Activated CD4-positive, alpha-beta memory T cell treated with anti-CD3 and anti-CD28 coated beads, Interleukin-2, amount 10 ng/mL, durations not matched to agents 7 days and 5 days (primary cell): ENCODE data around the gene SART1. TPM values are rescaled to one million over a fixed set of nuclear protein-coding genes. Genes with fewer than 3 reads are reported as not detected.

Experiments used
- CTCF ChIA-PET: fragments of 350-600 bp; sonication (Branson Sonifier 250); formaldehyde crosslinking; loops from one replicate; lab custom pipeline; 2021; ENCODE audit warnings: antibody characterized with exemption, inconsistent platforms; lab: Charles Lee
- POLR2A ChIA-PET: fragments of 350-600 bp; sonication (Branson Sonifier 250); formaldehyde crosslinking; loops from one replicate; lab custom pipeline; 2021; ENCODE audit warnings: antibody characterized with exemption; lab: Charles Lee
- DNase-seq: peaks from one replicate; pipeline ENCODE4 v3.0.0-alpha.2; 2020
- H3K27ac Mint-ChIP-seq: one replicate; pipeline ENCODE4 v1.8.0; 2021; ENCODE audit warnings: mild to moderate bottlenecking, mixed read lengths
- H3K27me3 Mint-ChIP-seq: one replicate; pipeline ENCODE4 v1.8.0; 2021; ENCODE audit warnings: mixed read lengths
- H3K36me3 Mint-ChIP-seq: one replicate; pipeline ENCODE4 v1.8.0; 2021; ENCODE audit warnings: low read depth, mixed read lengths
- H3K4me1 Mint-ChIP-seq: one replicate; pipeline ENCODE4 v1.8.0; 2021; ENCODE audit warnings: mixed read lengths
- H3K4me3 Mint-ChIP-seq: one replicate; pipeline ENCODE4 v1.8.0; 2021; ENCODE audit warnings: mild to moderate bottlenecking, mixed read lengths
- H3K9me3 Mint-ChIP-seq: one replicate; pipeline ENCODE4 v1.8.0; 2021; ENCODE audit warnings: mixed read lengths
- total RNA-seq, 2 experiments: library from RNA; stranded (reverse); gene quantifications; one replicate each; pipeline ENCODE4 v1.2.3, GENCODE V29; 2021

Gene SART1
- total RNA-seq, result 10 to 100 TPM; 59.5 to 61.5 TPM

GRCh38 chr11:65961267-65962140 lies at the start of gene SART1:
TSS of gene SART1 (plus strand) at chr11:65961734. CDS start at chr11:65961781, 47 bp downstream.
- no peaks in the 10 kb centered on the region for H3K27me3 Mint-ChIP-seq
- peak within 1 kb of the TSS; percentile 98 for H3K4me3 Mint-ChIP-seq
- POLR2A ChIA-PET, result interaction anchor here (0.6 to 8.6 kb wide), 18 partner anchors 9 to 321 kb away, joined by 3 to 80 read pairs (median 4); partner anchors contain the start of genes BANF1, C11orf68, CCDC85B and EIF1AD
- CTCF ChIA-PET, result interaction anchor here (1.1 to 3.9 kb wide), 5 partner anchors 71 to 102 kb away, joined by 3 to 26 read pairs (median 4); partner anchors contain the start of genes CCDC85B, FIBP and MUS81
- peaks cover 51% of the 10 kb centered on the region for H3K4me1 Mint-ChIP-seq
- peak within 1 kb of the TSS; percentile 96 for H3K27ac Mint-ChIP-seq
- H3K9me3 Mint-ChIP-seq, result no peaks in the 10 kb centered on the region
- peak; percentile 96 for DNase-seq
- H3K36me3 Mint-ChIP-seq, result peaks cover 37% of the 10 kb centered on the region

GRCh38 chr11:65912845-65913244 lies 48.7 kb upstream of the SART1 start:
- H3K4me1 Mint-ChIP-seq, result peaks cover 29% of the 10 kb centered on the region
- ChIA-PET CTCF (interaction anchor here (1.6 to 1.7 kb wide), 2 partner anchors 25 to 28 kb away, joined by 4 to 6 read pairs; partner anchors contain the start of gene FIBP), POLR2A (interaction anchor here (1.3 to 2.7 kb wide), 4 partner anchors 12 to 22 kb away, joined by 4 to 10 read pairs (median 6); partner anchors contain the start of gene CCDC85B)
- H3K27me3 Mint-ChIP-seq, result peaks cover 2% of the 10 kb centered on the region
- no peak overlapping the region for H3K27ac Mint-ChIP-seq
- H3K36me3 Mint-ChIP-seq, result peaks cover 5% of the 10 kb centered on the region
- H3K9me3 Mint-ChIP-seq, result no peaks in the 10 kb centered on the region
- no peak overlapping the region for H3K4me3 Mint-ChIP-seq
- no peak for DNase-seq

- ChIA-PET CTCF (interaction anchor here (0.5 kb wide), 1 partner anchor 27 kb away, joined by 3 read pairs; the partner anchor contains the start of gene FIBP), POLR2A (interaction anchor here (0.7 to 2.2 kb wide), 6 partner anchors 13 to 24 kb away, joined by 3 to 8 read pairs (median 4); partner anchors contain the start of gene FOSL1)
- Mint-ChIP-seq H3K4me1 (peaks cover 29% of the 10 kb centered on the region), H3K27ac (no peak overlapping the region), H3K4me3 (no peak overlapping the region), H3K36me3 (peaks cover 13% of the 10 kb centered on the region), H3K27me3 (no peaks in the 10 kb centered on the region), H3K9me3 (no peaks in the 10 kb centered on the region)
- DNase-seq, result no peak
Observed at GRCh38 chr11:65915101-65915820, 46.3 kb upstream of the SART1 start.

- H3K4me1 Mint-ChIP-seq, result peaks cover 34% of the 10 kb centered on the region
- CTCF ChIA-PET, result interaction anchor here (0.5 kb wide), 1 partner anchor 28 kb away, joined by 3 read pairs; the partner anchor contains the start of gene FIBP
- no peak overlapping the region for H3K27ac Mint-ChIP-seq
- POLR2A ChIA-PET, result interaction anchor here (1.0 to 2.2 kb wide), 4 partner anchors 12 to 25 kb away, joined by 4 to 8 read pairs (median 6); no protein-coding TSS in a partner anchor
- H3K9me3 Mint-ChIP-seq, result no peaks in the 10 kb centered on the region
- no peaks in the 10 kb centered on the region for H3K27me3 Mint-ChIP-seq
- no peak for DNase-seq
- peaks cover 16% of the 10 kb centered on the region for H3K36me3 Mint-ChIP-seq
- no peak overlapping the region for H3K4me3 Mint-ChIP-seq
Observed at GRCh38 chr11:65915821-65916251, 45.7 kb upstream of the SART1 start.

- H3K27me3 Mint-ChIP-seq, result no peaks in the 10 kb centered on the region
- H3K4me3 Mint-ChIP-seq, result peak overlapping the region; percentile 68
- POLR2A ChIA-PET, result interaction anchor here (1.0 to 2.2 kb wide), 4 partner anchors 12 to 25 kb away, joined by 4 to 8 read pairs (median 6); no protein-coding TSS in a partner anchor
- no peak for DNase-seq
- CTCF ChIA-PET, result interaction anchor here (2.7 kb wide), 1 partner anchor 57 kb away, joined by 7 read pairs; the partner anchor contains the start of gene MUS81
- peaks cover 36% of the 10 kb centered on the region for H3K4me1 Mint-ChIP-seq
- H3K9me3 Mint-ChIP-seq, result no peaks in the 10 kb centered on the region
- H3K27ac Mint-ChIP-seq, result no peak overlapping the region
- H3K36me3 Mint-ChIP-seq, result peaks cover 17% of the 10 kb centered on the region
Observed at GRCh38 chr11:65916391-65916790, 45.1 kb upstream of the SART1 start.

- no peak for DNase-seq
- ChIA-PET POLR2A (interaction anchor here (0.8 to 3.6 kb wide), 5 partner anchors 11 to 86 kb away, joined by 3 to 50 read pairs (median 17); partner anchors contain the start of genes BANF1, CCDC85B, FIBP and FOSL1), CTCF (interaction anchor here (0.7 to 2.7 kb wide), 3 partner anchors 29 to 69 kb away, joined by 3 to 7 read pairs (median 4); partner anchors contain the start of genes FIBP and MUS81)
- Mint-ChIP-seq H3K9me3 (no peaks in the 10 kb centered on the region), H3K27me3 (no peaks in the 10 kb centered on the region), H3K27ac (no peak overlapping the region), H3K36me3 (peaks cover 21% of the 10 kb centered on the region), H3K4me1 (peaks cover 35% of the 10 kb centered on the region), H3K4me3 (peak overlapping the region; percentile 68)
Observed at GRCh38 chr11:65917077-65917433, 44.5 kb upstream of the SART1 start.

GRCh38 chr11:65917434-65918210 lies 43.9 kb upstream of the SART1 start:
- DNase-seq, result no peak
- no peaks in the 10 kb centered on the region for H3K27me3 Mint-ChIP-seq
- POLR2A ChIA-PET, result interaction anchor here (0.8 to 3.6 kb wide), 15 partner anchors 9 to 85 kb away, joined by 3 to 50 read pairs (median 10); partner anchors contain the start of genes BANF1, CCDC85B, CFL1 and FIBP

GRCh38 chr11:65918211-65919140 lies 43.1 kb upstream of the SART1 start, which contains the start of gene C11orf68:
TSS of gene C11orf68 (minus strand) at chr11:65919062. CDS start at chr11:65919031, 31 bp downstream.
- Mint-ChIP-seq H3K36me3 (peaks cover 30% of the 10 kb centered on the region), H3K4me3 (peak within 1 kb of the TSS; percentile 93), H3K27ac (peak within 1 kb of the TSS; percentile 87), H3K27me3 (no peaks in the 10 kb centered on the region), H3K4me1 (peaks cover 42% of the 10 kb centered on the region), H3K9me3 (no peaks in the 10 kb centered on the region)
- ChIA-PET POLR2A (interaction anchor here (0.8 to 3.6 kb wide), 17 partner anchors 9 to 84 kb away, joined by 3 to 50 read pairs (median 8); partner anchors contain the start of genes BANF1, CCDC85B, CFL1 and FIBP), CTCF (interaction anchor here (1.2 to 2.8 kb wide), 6 partner anchors 17 to 68 kb away, joined by 3 to 11 read pairs (median 6); partner anchors contain the start of genes CCDC85B, FIBP and MUS81)
- no peak for DNase-seq

More at GRCh38 chr11:65917434-65918210, 43.9 kb upstream of the SART1 start:
- H3K36me3 Mint-ChIP-seq, result peaks cover 26% of the 10 kb centered on the region
- H3K27ac Mint-ChIP-seq, result no peak overlapping the region
- H3K4me1 Mint-ChIP-seq, result peaks cover 39% of the 10 kb centered on the region
- no peaks in the 10 kb centered on the region for H3K9me3 Mint-ChIP-seq
- H3K4me3 Mint-ChIP-seq, result peak overlapping the region; percentile 93
- CTCF ChIA-PET, result interaction anchor here (0.7 to 2.8 kb wide), 7 partner anchors 16 to 69 kb away, joined by 3 to 11 read pairs (median 6); partner anchors contain the start of genes CCDC85B, FIBP and MUS81

GRCh38 chr11:65919141-65919572 lies 42.4 kb upstream of the SART1 start, which contains the start of gene DRAP1:
TSS of gene DRAP1 (plus strand) at chr11:65919426. CDS start at chr11:65919502, 76 bp downstream.
- ChIA-PET CTCF (interaction anchor here (1.4 to 2.8 kb wide), 5 partner anchors 13 to 60 kb away, joined by 3 to 11 read pairs (median 7); partner anchors contain the start of genes CCDC85B, FIBP and MUS81), POLR2A (interaction anchor here (1.0 to 3.6 kb wide), 19 partner anchors 9 to 61 kb away, joined by 3 to 50 read pairs (median 8); partner anchors contain the start of genes CCDC85B, CFL1, FIBP and FOSL1)
- Mint-ChIP-seq H3K27ac (peak within 1 kb of the TSS; percentile 87), H3K9me3 (no peaks in the 10 kb centered on the region), H3K36me3 (peaks cover 30% of the 10 kb centered on the region), H3K4me1 (peaks cover 42% of the 10 kb centered on the region), H3K27me3 (no peaks in the 10 kb centered on the region), H3K4me3 (peak within 1 kb of the TSS; percentile 93)
- peak; percentile 99 for DNase-seq
